SU-DHL-6 (cell line): ENCODE measurements around the gene PPFIBP2.

Source experiments
- H2AFZ ChIP-seq: fragments of 200-600 bp; sonication (generic); 2 replicates; pipeline ENCODE4 v1.6.1; 2014; ENCODE audit warnings: low read depth, mild to moderate bottlenecking, moderate library complexity, mixed read lengths, antibody characterized with exemption, low read length; ENCODE audit not compliant: severe bottlenecking
- H3F3A ChIP-seq: fragments of 200-600 bp; shearing (Covaris generic); 2 replicates; pipeline ENCODE4 v1.6.0; 2016; ENCODE audit warnings: antibody characterized with exemption, mild to moderate bottlenecking; ENCODE audit not compliant: insufficient read depth
- H3K27ac ChIP-seq: fragments of 200-600 bp; sonication (generic); 2 replicates; pipeline ENCODE4 v1.5.1; 2016; ENCODE audit warnings: low read depth, mild to moderate bottlenecking, low read length, moderate library complexity, mixed read lengths
- H3K27me3 ChIP-seq: fragments of 200-600 bp; sonication (generic), shearing (Covaris generic); 2 replicates; pipeline ENCODE4 v1.6.0; 2014; ENCODE audit warnings: mild to moderate bottlenecking, low read length
- H3K36me3 ChIP-seq: fragments of 200-600 bp; sonication (generic); 2 replicates; pipeline ENCODE4 v1.6.1; 2014; ENCODE audit warnings: mild to moderate bottlenecking, low read length, mixed read lengths
- H3K4me2 ChIP-seq: fragments of 300-600, 200-600 bp; shearing (Covaris generic), sonication (generic); 2 replicates; pipeline ENCODE4 v1.6.0; 2014; ENCODE audit warnings: low read length, low read depth, mild to moderate bottlenecking; ENCODE audit not compliant: poor library complexity, severe bottlenecking
- H3K4me3 ChIP-seq: fragments of 200-600 bp; sonication (generic); 2 replicates; pipeline ENCODE4 v1.5.1; 2014; ENCODE audit warnings: antibody characterized with exemption, low read length, mild to moderate bottlenecking, mixed read lengths; ENCODE audit not compliant: insufficient read depth, poor library complexity, severe bottlenecking
- H3K79me2 ChIP-seq: fragments of 200-600 bp; sonication (generic); 2 replicates; pipeline ENCODE4 v1.6.1; 2014; ENCODE audit warnings: mild to moderate bottlenecking, low read length, moderate library complexity; ENCODE audit not compliant: insufficient read depth
- H3K9ac ChIP-seq: fragments of 200-600 bp; sonication (generic); 2 replicates; pipeline ENCODE4 v1.7.0; 2014; ENCODE audit warnings: mild to moderate bottlenecking, low read length
- H3K9me2 ChIP-seq: fragments of 200-600 bp; sonication (generic); replicated peaks from 2 replicates; pipeline ENCODE4 v1.6.1; 2014; ENCODE audit warnings: low read length; ENCODE audit not compliant: insufficient read depth
- H3K9me3 ChIP-seq: fragments of 200-600 bp; sonication (generic); 2 replicates; pipeline ENCODE4 v1.6.1; 2014; ENCODE audit warnings: low read length, mixed read lengths; ENCODE audit not compliant: insufficient read depth
- H4K20me1 ChIP-seq: fragments of 200-600 bp; sonication (generic); 2 replicates; pipeline ENCODE4 v1.6.1; 2014; ENCODE audit warnings: low read depth, mild to moderate bottlenecking, antibody characterized with exemption, low read length, moderate library complexity, mixed read lengths
- EZH2phosphoT487 ChIP-seq: fragments of 200-600 bp; sonication (generic), shearing (Covaris generic); conservative IDR thresholded peaks from 2 replicates; pipeline ENCODE4 v1.6.1; 2018; ENCODE audit warnings: mild to moderate bottlenecking, antibody characterized with exemption, low read length, moderate library complexity, mixed read lengths
- TF ChIP-seq, protein P1 (sequence below): fragments of 200-600 bp; sonication (generic); IDR thresholded peaks from one replicate; pipeline ENCODE4 v1.5.1; 2017; ENCODE audit warnings: antibody characterized with exemption, mild to moderate bottlenecking, low read length, moderate library complexity; ENCODE audit not compliant: insufficient read depth, poor library complexity, severe bottlenecking

The PPFIBP2 gene

DNA sequence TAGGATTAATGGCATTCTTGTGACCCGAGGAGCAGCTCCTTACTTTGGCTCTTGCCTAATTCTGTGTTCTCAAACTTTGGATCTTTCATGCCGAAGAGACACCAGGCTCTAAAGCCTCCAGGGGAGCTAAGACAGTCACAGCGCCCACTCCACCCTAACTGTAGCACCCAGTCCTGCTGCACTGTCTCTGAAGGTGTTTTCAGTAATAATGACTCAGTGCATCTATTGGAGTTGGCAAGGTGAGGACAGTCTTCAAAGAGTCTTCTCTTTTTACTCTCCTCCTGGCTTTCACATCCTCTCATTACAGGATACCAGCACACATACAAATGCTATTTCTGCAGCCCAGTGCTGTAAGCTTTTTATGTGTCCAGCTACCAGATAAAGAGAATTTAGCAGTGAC lies 69.4 kb downstream of the PPFIBP2 start:
- no peaks in the 10 kb centered on the region for H3K27me3 ChIP-seq
- no peaks in the 10 kb centered on the region for H3K9me2 ChIP-seq
- no peaks in the 10 kb centered on the region for H3F3A ChIP-seq
- no peaks in the 10 kb centered on the region for H4K20me1 ChIP-seq
- H3K79me2 ChIP-seq, result no peaks in the 10 kb centered on the region
- no peak overlapping the region for H3K9ac ChIP-seq
- no peaks in the 10 kb centered on the region for H3K9me3 ChIP-seq
- no peak overlapping the region for H3K4me3 ChIP-seq
- no peaks in the 10 kb centered on the region for H3K36me3 ChIP-seq
- H3K4me2 ChIP-seq, result no peak overlapping the region
- H3K27ac ChIP-seq, result no peak overlapping the region
- H2AFZ ChIP-seq, result no peak overlapping the region
- TF ChIP-seq, protein P1, sequence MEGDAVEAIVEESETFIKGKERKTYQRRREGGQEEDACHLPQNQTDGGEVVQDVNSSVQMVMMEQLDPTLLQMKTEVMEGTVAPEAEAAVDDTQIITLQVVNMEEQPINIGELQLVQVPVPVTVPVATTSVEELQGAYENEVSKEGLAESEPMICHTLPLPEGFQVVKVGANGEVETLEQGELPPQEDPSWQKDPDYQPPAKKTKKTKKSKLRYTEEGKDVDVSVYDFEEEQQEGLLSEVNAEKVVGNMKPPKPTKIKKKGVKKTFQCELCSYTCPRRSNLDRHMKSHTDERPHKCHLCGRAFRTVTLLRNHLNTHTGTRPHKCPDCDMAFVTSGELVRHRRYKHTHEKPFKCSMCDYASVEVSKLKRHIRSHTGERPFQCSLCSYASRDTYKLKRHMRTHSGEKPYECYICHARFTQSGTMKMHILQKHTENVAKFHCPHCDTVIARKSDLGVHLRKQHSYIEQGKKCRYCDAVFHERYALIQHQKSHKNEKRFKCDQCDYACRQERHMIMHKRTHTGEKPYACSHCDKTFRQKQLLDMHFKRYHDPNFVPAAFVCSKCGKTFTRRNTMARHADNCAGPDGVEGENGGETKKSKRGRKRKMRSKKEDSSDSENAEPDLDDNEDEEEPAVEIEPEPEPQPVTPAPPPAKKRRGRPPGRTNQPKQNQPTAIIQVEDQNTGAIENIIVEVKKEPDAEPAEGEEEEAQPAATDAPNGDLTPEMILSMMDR, result no peak
- no peak for TF ChIP-seq EZH2phosphoT487

DNA sequence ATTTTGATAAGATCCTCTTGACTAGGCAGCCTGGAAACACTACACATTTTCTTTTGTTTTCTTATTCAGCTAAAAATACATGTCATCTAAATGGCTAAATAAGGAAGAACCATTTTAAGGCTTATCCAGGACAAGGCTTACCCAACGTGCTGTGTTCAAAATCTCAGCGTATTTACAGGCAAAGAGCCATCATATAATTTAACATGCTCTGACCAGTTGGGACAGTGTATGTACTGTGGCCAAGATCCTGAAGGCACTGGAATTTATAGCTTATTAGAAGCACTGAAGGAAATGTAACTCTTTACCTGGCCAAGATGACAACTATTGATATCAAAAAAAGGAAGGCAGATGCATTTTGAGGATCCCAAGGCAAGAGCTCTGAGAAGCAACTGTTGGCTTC lies 71.1 kb downstream of the PPFIBP2 start:
- Histone ChIP-seq H3F3A (no peaks in the 10 kb centered on the region), H3K4me3 (no peak overlapping the region), H3K9me3 (no peaks in the 10 kb centered on the region), H3K27me3 (no peaks in the 10 kb centered on the region), H3K4me2 (no peak overlapping the region), H3K9me2 (no peaks in the 10 kb centered on the region), H2AFZ (no peak overlapping the region), H4K20me1 (no peaks in the 10 kb centered on the region), H3K79me2 (no peaks in the 10 kb centered on the region), H3K36me3 (no peaks in the 10 kb centered on the region), H3K9ac (no peak overlapping the region), H3K27ac (no peak overlapping the region)
- TF ChIP-seq, protein P1, result no peak
- TF ChIP-seq EZH2phosphoT487, result no peak

DNA sequence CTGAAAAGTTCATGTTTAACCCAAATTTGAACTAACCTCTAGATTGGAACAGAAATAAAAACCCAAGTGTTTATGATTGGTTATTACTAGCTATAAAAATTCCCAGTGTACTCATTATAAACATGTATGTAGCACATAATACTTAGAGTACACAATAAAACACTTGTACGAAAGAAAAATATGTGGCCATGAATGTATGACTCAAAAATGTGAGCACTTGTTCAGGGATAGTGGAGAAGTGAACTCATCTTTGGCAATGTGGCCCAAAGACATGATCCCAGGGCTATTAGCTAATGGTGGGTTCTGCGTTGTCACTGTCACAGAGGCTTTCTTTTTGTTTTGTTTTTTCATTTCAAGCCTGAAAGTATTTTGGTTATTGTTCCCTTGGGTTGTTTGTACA lies 72.0 kb downstream of the PPFIBP2 start:
- Histone ChIP-seq H3K4me2 (no peak overlapping the region), H3K27me3 (no peaks in the 10 kb centered on the region), H2AFZ (no peak overlapping the region), H3K79me2 (no peaks in the 10 kb centered on the region), H3K4me3 (no peak overlapping the region), H3K27ac (no peak overlapping the region), H3K9me3 (no peaks in the 10 kb centered on the region), H3K9ac (no peak overlapping the region), H3K36me3 (no peaks in the 10 kb centered on the region), H3F3A (no peaks in the 10 kb centered on the region), H4K20me1 (no peaks in the 10 kb centered on the region), H3K9me2 (no peaks in the 10 kb centered on the region)
- TF ChIP-seq, protein P1, result no peak
- no peak for TF ChIP-seq EZH2phosphoT487

DNA sequence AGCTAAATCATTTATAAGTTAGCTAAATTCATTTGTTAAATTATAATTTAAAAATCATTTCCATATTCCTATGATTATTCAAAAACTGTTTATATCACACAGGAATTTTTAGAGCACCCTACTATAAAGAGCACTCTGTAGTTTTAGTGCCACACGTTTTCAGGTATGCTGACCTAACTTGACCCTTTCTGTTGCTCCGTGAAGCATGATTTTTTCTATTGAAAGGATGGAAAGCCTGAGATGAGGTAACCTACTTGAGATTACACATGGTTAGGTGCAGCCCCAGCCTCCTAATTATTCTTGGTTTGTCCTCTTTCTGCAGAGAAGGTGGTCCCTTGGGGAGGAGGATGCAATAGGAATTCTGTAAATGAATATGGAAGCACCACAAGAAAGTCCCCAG lies 72.6 kb downstream of the PPFIBP2 start:
- no peak overlapping the region for H3K4me3 ChIP-seq
- no peaks in the 10 kb centered on the region for H3K36me3 ChIP-seq
- H3F3A ChIP-seq, result no peaks in the 10 kb centered on the region
- no peaks in the 10 kb centered on the region for H3K79me2 ChIP-seq
- no peaks in the 10 kb centered on the region for H3K9me3 ChIP-seq
- H4K20me1 ChIP-seq, result no peaks in the 10 kb centered on the region
- H3K9me2 ChIP-seq, result no peaks in the 10 kb centered on the region
- no peak overlapping the region for H3K9ac ChIP-seq
- no peak overlapping the region for H2AFZ ChIP-seq
- H3K27me3 ChIP-seq, result no peaks in the 10 kb centered on the region
- H3K4me2 ChIP-seq, result no peak overlapping the region
- no peak for TF ChIP-seq EZH2phosphoT487
- TF ChIP-seq, protein P1, result no peak
- no peak overlapping the region for H3K27ac ChIP-seq
